Liver (tissue), 3 donors: Measurements from ENCODE around the gene ZSCAN21.

Experiments used
- TAF1 ChIP-seq: conservative IDR thresholded peaks from 2 replicates; pipeline ENCODE4 v1.6.1; 2016; ENCODE audit warnings: antibody characterized with exemption, mild to moderate bottlenecking
- YY1 ChIP-seq: IDR thresholded peaks from 2 replicates; pipeline ENCODE4 v1.6.1; 2016; ENCODE audit warnings: antibody characterized with exemption, mild to moderate bottlenecking
- TF ChIP-seq, protein P1 (sequence below): fragments of 150-350 bp; IDR thresholded peaks from 2 replicates; pipeline ENCODE4 v1.5.1; 2017; ENCODE audit warnings: improper control_type of control experiment, low read depth, low read length; ENCODE audit not compliant: missing input control
- TF ChIP-seq, protein P2 (sequence below): IDR thresholded peaks from 2 replicates; pipeline ENCODE4 v1.6.1; 2016; ENCODE audit warnings: antibody characterized with exemption
- donor health status: healthy.
- donor health status: healthy.

DNA sequence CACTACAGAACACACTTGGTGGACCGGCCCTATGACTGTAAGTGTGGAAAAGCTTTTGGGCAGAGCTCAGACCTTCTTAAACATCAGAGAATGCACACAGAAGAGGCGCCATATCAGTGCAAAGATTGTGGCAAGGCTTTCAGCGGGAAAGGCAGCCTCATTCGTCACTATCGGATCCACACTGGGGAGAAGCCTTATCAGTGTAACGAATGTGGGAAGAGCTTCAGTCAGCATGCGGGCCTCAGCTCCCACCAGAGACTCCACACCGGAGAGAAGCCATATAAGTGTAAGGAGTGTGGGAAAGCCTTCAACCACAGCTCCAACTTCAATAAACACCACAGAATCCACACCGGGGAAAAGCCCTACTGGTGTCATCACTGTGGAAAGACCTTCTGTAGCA lies 14.6 kb downstream of the ZSCAN21 start:
- TF ChIP-seq, protein P1, sequence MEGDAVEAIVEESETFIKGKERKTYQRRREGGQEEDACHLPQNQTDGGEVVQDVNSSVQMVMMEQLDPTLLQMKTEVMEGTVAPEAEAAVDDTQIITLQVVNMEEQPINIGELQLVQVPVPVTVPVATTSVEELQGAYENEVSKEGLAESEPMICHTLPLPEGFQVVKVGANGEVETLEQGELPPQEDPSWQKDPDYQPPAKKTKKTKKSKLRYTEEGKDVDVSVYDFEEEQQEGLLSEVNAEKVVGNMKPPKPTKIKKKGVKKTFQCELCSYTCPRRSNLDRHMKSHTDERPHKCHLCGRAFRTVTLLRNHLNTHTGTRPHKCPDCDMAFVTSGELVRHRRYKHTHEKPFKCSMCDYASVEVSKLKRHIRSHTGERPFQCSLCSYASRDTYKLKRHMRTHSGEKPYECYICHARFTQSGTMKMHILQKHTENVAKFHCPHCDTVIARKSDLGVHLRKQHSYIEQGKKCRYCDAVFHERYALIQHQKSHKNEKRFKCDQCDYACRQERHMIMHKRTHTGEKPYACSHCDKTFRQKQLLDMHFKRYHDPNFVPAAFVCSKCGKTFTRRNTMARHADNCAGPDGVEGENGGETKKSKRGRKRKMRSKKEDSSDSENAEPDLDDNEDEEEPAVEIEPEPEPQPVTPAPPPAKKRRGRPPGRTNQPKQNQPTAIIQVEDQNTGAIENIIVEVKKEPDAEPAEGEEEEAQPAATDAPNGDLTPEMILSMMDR = no peak
- TF ChIP-seq YY1 = no peak
- no peak for TF ChIP-seq TAF1
- TF ChIP-seq, protein P2, sequence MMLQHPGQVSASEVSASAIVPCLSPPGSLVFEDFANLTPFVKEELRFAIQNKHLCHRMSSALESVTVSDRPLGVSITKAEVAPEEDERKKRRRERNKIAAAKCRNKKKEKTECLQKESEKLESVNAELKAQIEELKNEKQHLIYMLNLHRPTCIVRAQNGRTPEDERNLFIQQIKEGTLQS = no peak
